Thymus (tissue), 11 donors: ENCODE data around the gene RIPOR3. TPM values are rescaled to one million over a fixed set of nuclear protein-coding genes. Genes with fewer than 3 reads are reported as not detected.
"Not testable (repeated sequence)": the region's sequence is repeated elsewhere in the genome, so short reads cannot be mapped to it uniquely, and the experiment has no call there.

Experiments used
- DNase-seq, 9 donors: peaks; one replicate each; pipeline ENCODE4 v3.0.0-alpha.2; 2013; ENCODE audit warnings: low spot score in 9 of 9, low read depth in 6 of 9, missing footprints in 1 of 9
- H3K27ac ChIP-seq, 2 donors: one replicate each; pipeline ENCODE4 v1.5.1; 2013; ENCODE audit warnings: control low read depth in 1 of 2, low read depth in 1 of 2, low read length in 1 of 2, mild to moderate bottlenecking in 1 of 2, moderate library complexity in 1 of 2
- H3K27me3 ChIP-seq, 2 donors: one replicate each; pipeline ENCODE4 v1.5.1; 2013; ENCODE audit warnings: low read length in 1 of 2; ENCODE audit not compliant: control insufficient read depth in 2 of 2, insufficient read depth in 1 of 2
- H3K36me3 ChIP-seq, 2 donors: one replicate each; pipeline ENCODE4 v1.5.1; 2013; ENCODE audit warnings: low read length in 1 of 2, mild to moderate bottlenecking in 1 of 2, moderate library complexity in 1 of 2; ENCODE audit not compliant: control insufficient read depth in 2 of 2, insufficient read depth in 2 of 2
- H3K4me1 ChIP-seq, 2 donors: one replicate each; pipeline ENCODE4 v1.5.1; 2013; ENCODE audit warnings: low read length in 2 of 2; ENCODE audit not compliant: control insufficient read depth in 2 of 2, insufficient read depth in 2 of 2
- H3K4me3 ChIP-seq, 2 donors: one replicate each; pipeline ENCODE4 v1.5.1; 2013; ENCODE audit warnings: low read length in 2 of 2, control low read depth in 1 of 2, mild to moderate bottlenecking in 1 of 2
- H3K9me3 ChIP-seq, 2 donors: one replicate each; pipeline ENCODE4 v1.5.1; 2013; ENCODE audit warnings: low read length in 1 of 2, mild to moderate bottlenecking in 1 of 2; ENCODE audit not compliant: control insufficient read depth in 2 of 2, insufficient read depth in 1 of 2
- WGBS: extraction: QIAGEN DNeasy Blood & Tissue Kit; methylation state at CpG from one replicate; pipeline ENCODE4 v1.1.7; 2013; 5-methylcytosine and 5-hydroxymethylcytosine counted together
- polyA plus RNA-seq: library from polyadenylated mRNA; stranded (reverse); fragments of 200-250 nt; gene quantifications from one replicate; pipeline ENCODE4 v1.2.3, GENCODE V29; 2013
- total RNA-seq: library from RNA; stranded (reverse); fragments of 120-200 nt; gene quantifications from one replicate; pipeline ENCODE4 v1.2.4, GENCODE V29; 2013
- donor health status: healthy.

The RIPOR3 gene
- total and polyA plus RNA-seq, 2 donors = 12.2 to 23.4 TPM

DNA sequence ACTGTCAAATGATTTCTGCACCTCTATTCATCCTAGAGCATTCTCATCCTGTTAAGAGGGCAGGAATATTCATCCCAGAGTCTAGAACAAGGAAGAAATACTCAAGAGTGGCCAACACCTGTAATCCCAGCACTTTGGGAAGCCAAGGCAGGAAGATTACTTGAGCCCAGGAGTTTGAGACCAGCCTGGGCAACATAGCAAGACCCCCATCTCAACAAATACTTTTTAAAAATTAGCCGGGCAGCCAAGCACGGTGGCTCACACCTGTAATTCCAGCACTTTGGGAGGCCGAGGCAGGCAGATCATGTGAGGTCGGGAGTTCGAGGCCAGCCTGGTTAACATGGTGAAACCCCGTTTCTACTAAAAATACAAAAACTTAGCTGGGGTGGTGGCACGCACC is 6.9 kb upstream of the RIPOR3 start:
- not testable (repeated sequence) for H3K36me3 ChIP-seq, H3K9me3 ChIP-seq, H3K4me1 ChIP-seq, DNase-seq, H3K27me3 ChIP-seq, H3K4me3 ChIP-seq, H3K27ac ChIP-seq
- WGBS = 97% methylated on average over 7 of the region's 7 CpGs

DNA sequence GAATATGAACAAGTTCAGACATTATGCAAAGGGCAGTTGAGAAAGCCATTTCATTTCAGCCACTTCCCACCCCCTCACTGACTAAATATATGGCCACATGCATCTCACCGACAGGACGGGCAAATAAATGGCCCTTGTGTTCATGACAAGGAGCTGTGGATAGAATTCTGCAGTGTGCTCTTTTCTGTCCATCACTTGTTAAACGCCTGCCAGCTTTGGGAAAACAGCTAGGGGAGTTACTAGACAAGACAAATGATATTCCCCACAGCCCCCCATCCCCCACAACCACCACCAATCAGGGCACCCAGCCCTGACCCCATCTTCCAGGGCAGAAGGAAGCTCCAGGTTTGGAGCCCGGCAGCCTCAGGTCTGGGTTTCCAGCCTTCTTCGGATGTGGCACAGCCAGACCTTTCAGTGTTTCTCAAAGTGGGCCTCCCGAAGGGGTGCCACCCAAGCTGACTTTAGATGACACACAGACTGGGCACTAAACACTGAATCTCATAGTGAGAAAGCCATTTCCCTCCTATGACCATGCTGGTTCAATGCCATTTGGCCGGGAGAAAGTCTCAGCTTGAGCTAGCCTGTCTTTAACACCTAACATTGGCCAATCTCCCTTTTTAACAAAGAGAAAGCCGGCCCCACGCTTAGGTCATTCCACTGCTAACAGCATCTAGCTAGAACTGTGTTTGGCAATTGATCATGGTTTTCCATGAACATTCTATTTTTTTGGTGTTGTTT is 4.0 kb upstream of the RIPOR3 start:
- H3K9me3 ChIP-seq = peaks cover 0 to 4% of the 10 kb centered on the region in 2 donors
- DNase-seq = no peak
- peaks cover 19 to 34% of the 10 kb centered on the region in 2 donors for H3K27me3 ChIP-seq
- 92% methylated on average over 9 of the region's 9 CpGs for WGBS
- no peaks in the 10 kb centered on the region for H3K36me3 ChIP-seq
- H3K27ac ChIP-seq = no peak overlapping the region
- no peaks in the 10 kb centered on the region for H3K4me1 ChIP-seq
- no peak overlapping the region for H3K4me3 ChIP-seq

DNA sequence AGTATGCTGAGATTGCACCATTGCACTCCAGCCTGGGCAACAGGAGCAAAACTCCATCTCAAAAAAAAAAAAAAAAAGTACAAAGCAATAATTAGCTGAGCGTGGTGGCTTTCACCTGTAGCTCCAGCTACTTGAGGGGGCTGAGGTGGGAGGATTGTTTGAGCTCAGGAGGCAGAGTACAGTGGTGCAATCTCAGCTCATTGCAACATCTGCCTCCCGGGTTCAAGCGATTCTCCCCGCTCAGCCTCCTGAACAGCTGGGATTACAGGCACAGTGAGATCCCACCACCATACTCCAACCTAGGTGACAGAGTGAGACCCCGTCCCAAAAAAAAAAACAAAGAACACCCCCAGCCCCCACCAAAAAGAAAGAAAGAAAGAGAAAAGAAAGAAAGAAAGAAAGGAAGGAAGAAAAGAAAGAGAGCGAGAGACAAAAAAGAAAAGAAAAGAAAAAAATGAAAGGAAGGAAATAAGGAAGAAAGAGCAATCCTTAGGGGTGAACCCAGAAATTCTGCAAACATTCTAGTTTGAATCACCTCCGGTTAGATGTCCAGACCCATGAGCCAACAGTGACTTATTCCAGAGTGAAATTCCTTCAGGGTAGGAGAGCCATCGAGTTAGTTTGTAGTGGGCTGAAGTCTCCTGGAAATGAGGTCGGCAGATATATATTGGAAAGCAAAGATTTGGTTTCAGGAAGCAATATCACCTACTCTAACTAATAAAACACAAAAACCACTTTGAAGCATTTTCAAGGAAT is 3.2 kb upstream of the RIPOR3 start:
- H3K27me3 ChIP-seq = peaks cover 26 to 41% of the 10 kb centered on the region in 2 donors
- no peak for DNase-seq
- H3K4me1 ChIP-seq = no peaks in the 10 kb centered on the region
- no peak overlapping the region for H3K27ac ChIP-seq
- H3K4me3 ChIP-seq = no peak overlapping the region
- H3K9me3 ChIP-seq = peaks cover 0 to 4% of the 10 kb centered on the region in 2 donors
- H3K36me3 ChIP-seq = no peaks in the 10 kb centered on the region
- WGBS = 92% methylated on average over 9 of the region's 9 CpGs

DNA sequence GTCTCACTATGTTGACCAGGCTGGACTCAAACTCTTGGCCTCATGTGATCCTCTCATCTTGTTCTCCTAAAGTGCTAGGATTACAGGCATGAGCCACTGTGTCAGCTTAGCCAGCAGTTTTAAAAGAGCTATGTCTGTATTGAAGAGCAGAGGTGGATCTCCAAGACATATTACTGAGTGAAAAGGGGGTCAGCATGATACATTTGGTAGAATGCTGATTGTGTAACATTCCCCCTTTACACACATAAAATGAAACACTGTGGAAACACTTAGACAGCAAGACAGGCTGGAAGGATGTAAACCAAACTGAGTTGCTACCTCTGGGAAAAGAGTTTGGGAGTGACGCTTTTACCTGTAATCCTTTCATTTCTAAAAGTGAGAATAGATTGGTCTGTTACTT is 1.7 kb upstream of the RIPOR3 start:
- no peak overlapping the region for H3K27ac ChIP-seq
- H3K4me1 ChIP-seq = no peaks in the 10 kb centered on the region
- no peaks in the 10 kb centered on the region for H3K36me3 ChIP-seq
- no peak overlapping the region for H3K4me3 ChIP-seq
- DNase-seq = no peak
- H3K9me3 ChIP-seq = peaks cover 0 to 4% of the 10 kb centered on the region in 2 donors
- H3K27me3 ChIP-seq = peaks cover 33 to 49% of the 10 kb centered on the region in 2 donors
- 96% methylated on average over 1 of the region's 1 CpG for WGBS

DNA sequence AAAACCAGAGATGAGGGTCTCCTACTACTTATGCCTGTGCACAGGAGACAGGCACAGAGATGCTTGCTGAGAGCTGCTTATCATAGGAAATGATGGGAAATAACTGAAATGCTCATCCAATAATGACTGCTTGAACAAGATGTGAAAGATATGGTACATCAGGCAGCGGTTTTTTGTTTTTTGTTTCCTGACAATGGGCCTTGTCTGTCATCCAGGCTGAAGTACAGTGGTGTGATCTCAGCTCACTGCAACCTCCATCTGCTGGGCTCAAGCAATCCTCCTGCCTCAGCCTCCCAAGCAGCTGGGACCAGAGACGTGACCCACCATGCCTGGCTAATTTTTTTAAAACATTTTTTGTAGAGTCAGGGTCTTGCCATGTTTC is 1.2 kb upstream of the RIPOR3 start:
- Histone ChIP-seq H3K27me3 (peaks cover 33 to 49% of the 10 kb centered on the region in 2 donors), H3K36me3 (no peaks in the 10 kb centered on the region), H3K4me1 (no peaks in the 10 kb centered on the region), H3K9me3 (peaks cover 0 to 4% of the 10 kb centered on the region in 2 donors), H3K27ac (peak overlapping the region in 1 of 2 donors; percentile 76), H3K4me3 (no peak overlapping the region)
- 89% methylated on average over 2 of the region's 2 CpGs for WGBS
- DNase-seq = no peak

DNA sequence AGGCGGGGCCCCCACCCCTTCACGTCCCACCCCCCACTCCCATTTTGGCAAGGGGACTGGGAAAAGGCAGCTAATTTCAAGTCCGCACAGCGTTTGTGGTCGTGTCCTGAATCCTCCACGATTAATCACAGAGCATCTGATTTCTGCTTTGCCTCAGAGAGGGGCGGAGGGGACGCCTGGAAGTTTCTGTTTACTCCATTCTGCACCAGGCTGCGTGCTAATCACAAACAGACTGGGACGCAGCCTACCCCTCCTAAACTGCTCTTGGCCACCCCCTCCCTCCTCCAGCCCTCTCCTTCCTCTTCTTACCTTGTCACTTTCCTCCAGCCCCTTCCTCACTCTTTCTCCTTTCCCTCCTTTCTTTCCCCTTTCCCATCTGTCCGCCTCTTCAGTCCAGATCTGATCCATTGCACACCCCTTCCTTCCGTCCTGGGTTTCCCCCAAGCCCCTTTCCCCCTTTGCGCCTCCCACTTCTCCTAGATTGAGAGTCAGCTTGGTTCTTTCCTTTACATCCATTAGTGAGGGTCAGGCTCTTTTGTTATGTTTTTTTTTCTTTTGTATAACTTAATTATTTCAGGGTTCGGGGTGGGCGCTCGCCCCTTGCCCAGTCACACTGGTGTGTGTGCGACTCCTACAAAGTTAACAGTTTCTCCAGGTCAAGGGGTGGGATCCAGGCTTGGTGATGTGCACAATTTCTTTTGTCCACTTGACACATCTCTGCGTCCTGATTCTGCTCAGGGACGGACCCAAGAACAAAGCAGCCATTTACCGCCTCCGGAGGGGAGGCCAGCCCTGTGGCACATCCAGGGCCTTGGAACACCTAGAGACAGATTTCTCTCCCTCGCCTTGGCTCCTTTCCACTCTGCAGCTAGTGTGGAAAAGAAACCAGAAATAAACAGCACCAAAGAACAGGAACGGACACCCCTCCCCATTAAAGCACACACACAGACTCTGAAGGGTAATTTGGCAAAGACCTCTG is 520 bp upstream of the RIPOR3 start:
- Histone ChIP-seq H3K27ac (peak overlapping the region; percentile 65 to 76), H3K4me1 (no peaks in the 10 kb centered on the region), H3K9me3 (peaks cover 0 to 4% of the 10 kb centered on the region in 2 donors), H3K27me3 (peaks cover 33 to 49% of the 10 kb centered on the region in 2 donors), H3K4me3 (peak overlapping the region; percentile 21 to 42), H3K36me3 (no peaks in the 10 kb centered on the region)
- 36% methylated on average over 23 of the region's 23 CpGs for WGBS
- peak in 2 of 9 donors; percentile 2 to 21 for DNase-seq

DNA sequence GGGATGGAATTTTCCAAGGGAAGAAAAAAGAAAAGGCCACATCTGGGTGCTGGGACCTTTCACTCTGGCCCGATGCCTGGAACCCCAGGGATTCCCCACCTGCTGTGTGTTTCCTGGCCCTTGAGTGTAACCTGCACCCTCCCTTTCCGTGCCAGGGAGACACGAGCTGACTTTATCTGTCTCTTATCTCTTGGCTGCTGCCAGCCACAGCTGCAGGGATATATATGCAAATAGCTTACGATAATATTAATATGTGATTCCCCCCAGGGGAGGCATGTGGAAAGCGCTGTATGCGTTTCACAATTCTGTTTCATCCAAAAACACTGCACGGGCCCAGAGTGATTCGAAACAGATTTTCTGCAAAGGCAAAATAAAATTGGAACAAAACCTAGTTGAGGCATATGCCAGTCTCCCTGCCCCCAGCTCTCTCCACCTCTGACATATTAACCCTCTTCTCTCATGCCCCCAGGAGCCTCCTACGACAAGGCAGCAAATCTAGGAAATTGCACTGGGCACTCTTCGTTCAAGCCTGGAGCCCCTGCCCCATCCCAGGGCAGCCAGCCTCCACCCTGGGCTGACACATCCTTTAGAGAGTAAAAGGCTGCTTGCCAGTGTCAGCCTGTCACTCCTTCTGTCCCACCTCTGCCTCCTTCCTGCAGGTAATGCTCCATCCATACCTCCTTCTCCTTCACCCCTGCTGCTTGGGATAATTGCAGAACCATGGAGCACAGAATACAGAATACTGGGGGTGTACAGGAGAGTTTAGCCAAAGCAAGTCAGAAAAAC is 1.3 kb downstream of the RIPOR3 start:
- no peak for DNase-seq
- no peaks in the 10 kb centered on the region for H3K36me3 ChIP-seq
- H3K27me3 ChIP-seq = peaks cover 33 to 49% of the 10 kb centered on the region in 2 donors
- H3K4me1 ChIP-seq = no peaks in the 10 kb centered on the region
- peak overlapping the region; percentile 42 to 76 for H3K27ac ChIP-seq
- 45% methylated on average over 10 of the region's 10 CpGs for WGBS
- H3K4me3 ChIP-seq = peak overlapping the region in 1 of 2 donors; percentile 42
- H3K9me3 ChIP-seq = peaks cover 0 to 4% of the 10 kb centered on the region in 2 donors

DNA sequence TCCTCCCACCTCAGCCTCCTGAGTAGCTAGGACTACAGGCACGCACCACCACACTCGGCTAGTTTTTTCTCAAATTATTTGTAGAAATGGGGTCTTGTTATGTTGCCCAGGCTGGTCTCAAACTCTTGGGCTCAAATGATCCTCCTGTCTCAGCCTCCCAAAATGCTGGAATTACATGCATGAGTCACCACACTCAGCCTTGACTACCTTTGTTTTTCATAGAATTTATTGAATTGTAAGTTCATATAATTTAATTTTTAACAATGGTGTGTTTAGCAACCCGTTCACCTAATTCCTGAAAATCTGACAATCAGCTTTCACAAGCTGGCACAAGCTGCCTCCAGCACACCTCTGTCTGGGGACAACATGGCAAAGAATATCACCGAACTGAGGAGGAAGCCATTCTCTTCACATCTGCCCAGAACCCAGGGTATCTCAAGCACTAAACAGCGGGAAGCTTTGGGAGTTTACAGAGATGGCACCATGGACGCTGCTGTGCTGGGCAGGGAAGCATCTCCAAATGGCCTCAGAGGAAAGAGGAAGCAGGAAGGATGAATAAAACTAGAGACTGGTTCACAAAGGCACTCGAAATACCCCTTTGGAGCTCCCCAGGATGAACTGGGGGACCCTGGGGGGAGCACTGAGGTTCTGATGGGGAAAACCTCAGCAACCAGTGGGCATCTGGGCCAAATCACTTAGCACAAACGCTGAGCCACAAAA is 2.9 kb downstream of the RIPOR3 start:
- WGBS = 95% methylated on average over 8 of the region's 8 CpGs
- no peaks in the 10 kb centered on the region for H3K36me3 ChIP-seq
- DNase-seq = no peak
- H3K27ac ChIP-seq = no peak overlapping the region
- H3K4me3 ChIP-seq = no peak overlapping the region
- H3K27me3 ChIP-seq = peaks cover 33 to 46% of the 10 kb centered on the region in 2 donors
- H3K9me3 ChIP-seq = peaks cover 0 to 4% of the 10 kb centered on the region in 2 donors
- H3K4me1 ChIP-seq = no peaks in the 10 kb centered on the region
